CD14-positive monocyte (primary cell): ENCODE measurements around the gene FNIP2. TPM values are rescaled to one million over a fixed set of nuclear protein-coding genes. Genes with fewer than 3 reads are reported as not detected.

Experiments used
- DNase-seq, 3 donors: peaks; one replicate each; pipeline ENCODE4 v3.0.0-alpha.2; 2011 to 2022
- H2AFZ ChIP-seq: 2 replicates; pipeline ENCODE4 v1.6.0; 2012; ENCODE audit warnings: mild to moderate bottlenecking, low read depth, low read length, inconsistent platforms; ENCODE audit not compliant: insufficient read depth, poor library complexity, severe bottlenecking
- H3K27ac ChIP-seq, 2 donors: 1 replicate in 1 of 2; 2 replicates in 1 of 2; pipeline ENCODE4 v1.5.1; 2012 to 2013; ENCODE audit warnings: low read length in 2 of 2, control low read depth in 1 of 2, inconsistent platforms in 1 of 2, low read depth in 1 of 2, mild to moderate bottlenecking in 1 of 2
- H3K27me3 ChIP-seq, 2 donors: one replicate each; pipeline versions ENCODE4 v1.6.0 to v1.6.1; 2011 to 2013; ENCODE audit warnings: low read length in 2 of 2; ENCODE audit not compliant: control insufficient read depth in 2 of 2, insufficient read depth in 2 of 2
- H3K36me3 ChIP-seq, 2 donors: replicated peaks in 1 of 2; 1 replicate in 1 of 2; 2 replicates in 1 of 2; pipeline versions ENCODE4 v1.5.1 to v1.6.1; 2012 to 2013; ENCODE audit warnings: low read length in 2 of 2, control low read depth in 1 of 2, inconsistent platforms in 1 of 2, mild to moderate bottlenecking in 1 of 2; ENCODE audit not compliant: insufficient read depth in 2 of 2, control insufficient read depth in 1 of 2
- H3K4me1 ChIP-seq, 2 donors: 1 replicate in 1 of 2; 2 replicates in 1 of 2; pipeline versions ENCODE4 v1.5.1 to v1.6.1; 2012 to 2013; ENCODE audit warnings: low read length in 2 of 2, control low read depth in 1 of 2, inconsistent platforms in 1 of 2, mild to moderate bottlenecking in 1 of 2, moderate library complexity in 1 of 2; ENCODE audit not compliant: insufficient read depth in 2 of 2, control insufficient read depth in 1 of 2
- H3K4me2 ChIP-seq: replicated peaks from 2 replicates; pipeline ENCODE3; 2012; ENCODE audit warnings: low read length, moderate library complexity, mild to moderate bottlenecking; ENCODE audit not compliant: poor library complexity, severe bottlenecking; ENCODE audit errors: extremely low read depth
- H3K4me3 ChIP-seq, 3 experiments: fragments of 200-600 bp in 1 of 3; sonication (generic) in 1 of 3; replicated peaks in 1 of 3; 1 replicate in 2 of 3; 2 replicates in 1 of 3; pipeline ENCODE4 v1.5.1; 2011 to 2013; ENCODE audit warnings: low read length in 3 of 3, mild to moderate bottlenecking in 3 of 3, control low read depth in 2 of 3, low read depth in 2 of 3, inconsistent platforms in 1 of 3, moderate library complexity in 1 of 3
- H3K79me2 ChIP-seq: 2 replicates; pipeline ENCODE4 v1.6.0; 2012; ENCODE audit warnings: mild to moderate bottlenecking, control low read depth, inconsistent platforms, low read length, moderate library complexity; ENCODE audit not compliant: insufficient read depth
- H3K9ac ChIP-seq: 2 replicates; pipeline ENCODE4 v1.6.0; 2017; ENCODE audit warnings: low read length, mild to moderate bottlenecking; ENCODE audit not compliant: insufficient read depth, poor library complexity, severe bottlenecking
- H3K9me3 ChIP-seq, 2 donors: replicated peaks in 1 of 2; 1 replicate in 1 of 2; 2 replicates in 1 of 2; pipeline versions ENCODE4 v1.5.1 to v1.6.1; 2012 to 2013; ENCODE audit warnings: low read length in 2 of 2, control low read depth in 1 of 2; ENCODE audit not compliant: control insufficient read depth in 1 of 2, insufficient read depth in 1 of 2
- H4K20me1 ChIP-seq: 2 replicates; pipeline ENCODE4 v1.6.0; 2012; ENCODE audit warnings: mild to moderate bottlenecking, low read length, control low read depth, moderate library complexity; ENCODE audit not compliant: insufficient read depth
- H3K27ac Mint-ChIP-seq, 7 donors: one replicate each; pipeline ENCODE4 v1.8.0; 2020; ENCODE audit warnings: mild to moderate bottlenecking in 7 of 7, mixed read lengths in 7 of 7, moderate library complexity in 6 of 7, inconsistent platforms in 2 of 7
- H3K27me3 Mint-ChIP-seq, 3 donors: one replicate each; pipeline ENCODE4 v1.8.0; 2021 to 2022; ENCODE audit warnings: low read depth in 3 of 3, mild to moderate bottlenecking in 3 of 3, mixed read lengths in 3 of 3, moderate library complexity in 3 of 3, inconsistent platforms in 1 of 3
- H3K36me3 Mint-ChIP-seq, 2 donors: one replicate each; pipeline ENCODE4 v1.8.0; 2020; ENCODE audit warnings: mixed read lengths in 2 of 2, inconsistent platforms in 1 of 2, mild to moderate bottlenecking in 1 of 2
- H3K4me1 Mint-ChIP-seq: one replicate; pipeline ENCODE4 v1.8.0; 2020; ENCODE audit warnings: mild to moderate bottlenecking, mixed read lengths
- H3K4me3 Mint-ChIP-seq, 2 donors: one replicate each; pipeline ENCODE4 v1.8.0; 2020; ENCODE audit warnings: mild to moderate bottlenecking in 2 of 2, mixed read lengths in 2 of 2, moderate library complexity in 1 of 2
- H3K9me3 Mint-ChIP-seq, 7 donors: one replicate each; pipeline ENCODE4 v1.8.0; 2020 to 2022; ENCODE audit warnings: mixed read lengths in 7 of 7, mild to moderate bottlenecking in 6 of 7, moderate library complexity in 6 of 7, inconsistent platforms in 2 of 7
- CTCF ChIP-seq: fragments of 200-600 bp; IDR thresholded peaks from one replicate; pipeline ENCODE4 v1.8.0; 2022; ENCODE audit warnings: antibody characterized with exemption, mild to moderate bottlenecking
- WGBS: methylation state at CpG from one replicate; pipeline ENCODE4 v1.1.5; 2013; ENCODE audit warnings: missing lambda C conversion rate; ENCODE audit not compliant: insufficient coverage; 5-methylcytosine and 5-hydroxymethylcytosine counted together
- intact Hi-C, 2 donors: fragments of 100-400 bp; cut with micrococcal nuclease; formaldehyde crosslinking; loops; one replicate each; pipeline versions ENCODE4 v1.15.0 to v1.15.1; 2023
- polyA plus RNA-seq, 3 donors: library from polyadenylated mRNA; depleted of rRNA in 1 of 3; unstranded in 2 of 3; stranded (reverse) in 1 of 3; fragments of 300-500 nt in 2 of 3; fragments of >200 nt in 1 of 3; fragmentation: Illumina TruSeq in 2 of 3; gene quantifications; 1 replicate in 2 of 3; 2 replicates in 1 of 3; pipeline ENCODE4 v1.2.3, GENCODE V29; 2012 to 2021

The FNIP2 gene
- polyA plus RNA-seq, 3 donors: 3.5 to 7.7 (median 5.7) TPM

- Histone ChIP-seq H3K36me3 (no peaks in the 10 kb centered on the region), H3K4me1 (peaks cover under 1% of the 10 kb centered on the region in 2 donors), H3K9ac (no peak overlapping the region), H3K27me3 (no peaks in the 10 kb centered on the region), H3K27ac (no peak overlapping the region), H2AFZ (no peak overlapping the region), H4K20me1 (no peaks in the 10 kb centered on the region), H3K79me2 (no peaks in the 10 kb centered on the region), H3K9me3 (no peaks in the 10 kb centered on the region), H3K4me3 (no peak overlapping the region), H3K4me2 (no peak overlapping the region)
- Mint-ChIP-seq H3K27me3 (peaks cover 0 to 6% (median 3%) of the 10 kb centered on the region in 3 donors), H3K27ac (no peak overlapping the region), H3K36me3 (no peaks in the 10 kb centered on the region), H3K9me3 (peaks cover 2 to 11% (median 6%) of the 10 kb centered on the region in 7 donors), H3K4me3 (no peak overlapping the region), H3K4me1 (peaks cover 7% of the 10 kb centered on the region)
- 100% methylated on average over 1 of the region's 4 CpGs for WGBS
- DNase-seq: no peak
- no peak for TF ChIP-seq CTCF
- intact Hi-C loops: no loop called here
These were observed 8.0 kb upstream of the FNIP2 start for GRCh38 chr4:158760866-158761265.

- H3K27me3 Mint-ChIP-seq: peaks cover 0 to 3% (median 3%) of the 10 kb centered on the region in 3 donors
- no peaks in the 10 kb centered on the region for H3K36me3 Mint-ChIP-seq
- peaks cover 17% of the 10 kb centered on the region in 2 donors for H3K4me1 ChIP-seq
- H4K20me1 ChIP-seq: no peaks in the 10 kb centered on the region
- no peak overlapping the region for H2AFZ ChIP-seq
- H3K27me3 ChIP-seq: no peaks in the 10 kb centered on the region
- peaks cover 16% of the 10 kb centered on the region for H3K4me1 Mint-ChIP-seq
- no peak overlapping the region for H3K4me3 ChIP-seq
- H3K4me2 ChIP-seq: no peak overlapping the region
- TF ChIP-seq CTCF: no peak
- H3K9me3 Mint-ChIP-seq: peaks cover 1 to 8% (median 3%) of the 10 kb centered on the region in 7 donors
- H3K27ac Mint-ChIP-seq: no peak overlapping the region
- intact Hi-C loops: no loop called here
- no peaks in the 10 kb centered on the region for H3K9me3 ChIP-seq
- WGBS: 50% methylated on average over 1 of the region's 4 CpGs
- no peaks in the 10 kb centered on the region for H3K36me3 ChIP-seq
- no peak overlapping the region for H3K9ac ChIP-seq
- no peak for DNase-seq
- no peak overlapping the region for H3K27ac ChIP-seq
- no peak overlapping the region for H3K4me3 Mint-ChIP-seq
- no peaks in the 10 kb centered on the region for H3K79me2 ChIP-seq
These were observed 6.3 kb upstream of the FNIP2 start for GRCh38 chr4:158762553-158762952.
